ENCODE measurements around the gene NPTXR.

DNA sequence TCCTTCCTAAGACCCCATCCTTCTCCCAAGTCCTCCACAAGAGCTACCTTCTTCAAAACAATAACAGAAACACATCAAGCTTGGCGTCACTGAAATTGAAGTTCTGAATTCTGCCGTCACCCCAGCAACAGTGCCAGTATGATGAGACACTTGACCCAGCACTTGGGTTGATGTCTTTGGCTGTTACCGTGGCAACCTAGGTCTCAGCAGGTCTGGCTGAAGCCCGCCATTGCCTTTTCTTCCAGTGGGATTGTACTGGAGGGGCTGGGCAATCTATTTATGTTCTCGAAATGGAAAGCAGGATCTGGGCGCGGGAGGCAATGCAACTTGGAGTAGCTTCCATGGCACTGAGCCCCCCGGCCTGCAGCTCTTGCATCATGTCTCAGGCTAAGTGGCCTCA is 23.8 kb downstream of the NPTXR start:
- TF ChIP-seq CTCF (IDR thresholded peaks at IDR 0.05; ENCODE audit: low read length) (no peak), EZH2 (IDR thresholded peaks at IDR 0.05; ENCODE audit: borderline replicate concordance, low read length) (no peak)
